ENCODE results near the gene ANXA11. TPM values are rescaled to one million over a fixed set of nuclear protein-coding genes. Genes with fewer than 3 reads are reported as not detected.

Gene ANXA11
- total and polyA plus RNA-seq, 2 of the 8 experiments (the other 6 are each of a cell fraction or from before 2014, with no cell fraction given), result 40.5 to 84.9 TPM

DNA sequence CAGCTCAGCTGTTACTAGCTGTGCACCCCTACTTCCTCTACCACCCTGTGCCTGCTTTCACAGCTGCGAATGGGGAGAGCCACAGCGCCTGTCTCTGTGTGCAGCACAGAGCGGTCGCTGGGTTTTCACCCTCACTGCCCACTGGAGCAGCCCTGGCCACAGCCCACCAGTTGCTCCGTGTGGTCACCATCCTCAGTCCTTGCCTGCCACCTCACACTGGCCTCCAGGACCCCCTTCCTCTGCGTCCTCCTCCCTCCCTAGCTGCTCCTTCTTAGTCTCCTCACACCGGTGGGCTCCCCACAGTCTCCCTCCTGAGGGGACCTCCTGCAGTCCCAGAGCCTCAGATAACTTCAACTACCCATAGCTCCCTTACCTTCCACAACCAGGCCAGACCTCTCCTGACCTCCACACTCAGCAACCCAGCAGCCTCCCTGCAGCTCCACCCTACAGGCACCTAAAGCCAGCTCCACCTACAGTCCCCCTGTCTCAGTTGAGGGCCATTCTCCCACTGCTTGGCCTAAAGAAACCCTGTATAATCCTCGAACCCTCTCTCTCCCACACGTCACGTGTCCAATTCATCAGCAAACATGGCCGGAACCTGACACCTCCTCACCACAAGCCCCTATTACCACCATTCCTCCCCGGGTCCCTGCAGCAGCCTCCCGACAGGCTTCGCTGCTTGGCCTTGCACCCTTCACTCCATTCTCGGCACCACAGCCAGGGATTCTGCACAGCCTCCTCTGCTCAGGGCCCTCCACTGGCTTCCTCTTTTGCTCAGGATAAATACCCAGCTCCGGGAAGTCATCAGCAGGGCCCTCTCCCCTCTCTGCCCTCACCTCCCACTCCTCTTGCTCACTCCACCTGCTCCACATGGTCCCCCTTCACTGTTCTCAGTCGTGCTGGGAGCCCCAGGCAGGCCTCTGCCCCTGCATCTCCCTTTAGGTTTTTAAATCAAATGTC is 44.7 kb downstream of the ANXA11 start (continued):
- TF ChIP-seq CTBP2 (IDR thresholded peaks at IDR 0.05; ENCODE audit: borderline replicate concordance, insufficient read depth, insufficient read length, low read length), result no peak
- TF ChIP-seq NANOG (IDR thresholded peaks at IDR 0.05; ENCODE audit: insufficient read depth, low read depth, low read length, poor library complexity, severe bottlenecking), result no peak
- no peak for TF ChIP-seq TEAD4 (IDR thresholded peaks at IDR 0.05; ENCODE audit: low read depth, low read length)
- TF ChIP-seq, protein P1, sequence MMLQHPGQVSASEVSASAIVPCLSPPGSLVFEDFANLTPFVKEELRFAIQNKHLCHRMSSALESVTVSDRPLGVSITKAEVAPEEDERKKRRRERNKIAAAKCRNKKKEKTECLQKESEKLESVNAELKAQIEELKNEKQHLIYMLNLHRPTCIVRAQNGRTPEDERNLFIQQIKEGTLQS (IDR thresholded peaks at IDR 0.05; ENCODE audit: insufficient read depth, low read depth, low read length), result no peak
- no peak for TF ChIP-seq YY1 (IDR thresholded peaks at IDR 0.05; ENCODE audit: low read depth, low read length)
- TF ChIP-seq, protein P2, sequence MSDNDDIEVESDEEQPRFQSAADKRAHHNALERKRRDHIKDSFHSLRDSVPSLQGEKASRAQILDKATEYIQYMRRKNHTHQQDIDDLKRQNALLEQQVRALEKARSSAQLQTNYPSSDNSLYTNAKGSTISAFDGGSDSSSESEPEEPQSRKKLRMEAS (IDR thresholded peaks at IDR 0.05), result no peak
- TF ChIP-seq, protein P3, sequence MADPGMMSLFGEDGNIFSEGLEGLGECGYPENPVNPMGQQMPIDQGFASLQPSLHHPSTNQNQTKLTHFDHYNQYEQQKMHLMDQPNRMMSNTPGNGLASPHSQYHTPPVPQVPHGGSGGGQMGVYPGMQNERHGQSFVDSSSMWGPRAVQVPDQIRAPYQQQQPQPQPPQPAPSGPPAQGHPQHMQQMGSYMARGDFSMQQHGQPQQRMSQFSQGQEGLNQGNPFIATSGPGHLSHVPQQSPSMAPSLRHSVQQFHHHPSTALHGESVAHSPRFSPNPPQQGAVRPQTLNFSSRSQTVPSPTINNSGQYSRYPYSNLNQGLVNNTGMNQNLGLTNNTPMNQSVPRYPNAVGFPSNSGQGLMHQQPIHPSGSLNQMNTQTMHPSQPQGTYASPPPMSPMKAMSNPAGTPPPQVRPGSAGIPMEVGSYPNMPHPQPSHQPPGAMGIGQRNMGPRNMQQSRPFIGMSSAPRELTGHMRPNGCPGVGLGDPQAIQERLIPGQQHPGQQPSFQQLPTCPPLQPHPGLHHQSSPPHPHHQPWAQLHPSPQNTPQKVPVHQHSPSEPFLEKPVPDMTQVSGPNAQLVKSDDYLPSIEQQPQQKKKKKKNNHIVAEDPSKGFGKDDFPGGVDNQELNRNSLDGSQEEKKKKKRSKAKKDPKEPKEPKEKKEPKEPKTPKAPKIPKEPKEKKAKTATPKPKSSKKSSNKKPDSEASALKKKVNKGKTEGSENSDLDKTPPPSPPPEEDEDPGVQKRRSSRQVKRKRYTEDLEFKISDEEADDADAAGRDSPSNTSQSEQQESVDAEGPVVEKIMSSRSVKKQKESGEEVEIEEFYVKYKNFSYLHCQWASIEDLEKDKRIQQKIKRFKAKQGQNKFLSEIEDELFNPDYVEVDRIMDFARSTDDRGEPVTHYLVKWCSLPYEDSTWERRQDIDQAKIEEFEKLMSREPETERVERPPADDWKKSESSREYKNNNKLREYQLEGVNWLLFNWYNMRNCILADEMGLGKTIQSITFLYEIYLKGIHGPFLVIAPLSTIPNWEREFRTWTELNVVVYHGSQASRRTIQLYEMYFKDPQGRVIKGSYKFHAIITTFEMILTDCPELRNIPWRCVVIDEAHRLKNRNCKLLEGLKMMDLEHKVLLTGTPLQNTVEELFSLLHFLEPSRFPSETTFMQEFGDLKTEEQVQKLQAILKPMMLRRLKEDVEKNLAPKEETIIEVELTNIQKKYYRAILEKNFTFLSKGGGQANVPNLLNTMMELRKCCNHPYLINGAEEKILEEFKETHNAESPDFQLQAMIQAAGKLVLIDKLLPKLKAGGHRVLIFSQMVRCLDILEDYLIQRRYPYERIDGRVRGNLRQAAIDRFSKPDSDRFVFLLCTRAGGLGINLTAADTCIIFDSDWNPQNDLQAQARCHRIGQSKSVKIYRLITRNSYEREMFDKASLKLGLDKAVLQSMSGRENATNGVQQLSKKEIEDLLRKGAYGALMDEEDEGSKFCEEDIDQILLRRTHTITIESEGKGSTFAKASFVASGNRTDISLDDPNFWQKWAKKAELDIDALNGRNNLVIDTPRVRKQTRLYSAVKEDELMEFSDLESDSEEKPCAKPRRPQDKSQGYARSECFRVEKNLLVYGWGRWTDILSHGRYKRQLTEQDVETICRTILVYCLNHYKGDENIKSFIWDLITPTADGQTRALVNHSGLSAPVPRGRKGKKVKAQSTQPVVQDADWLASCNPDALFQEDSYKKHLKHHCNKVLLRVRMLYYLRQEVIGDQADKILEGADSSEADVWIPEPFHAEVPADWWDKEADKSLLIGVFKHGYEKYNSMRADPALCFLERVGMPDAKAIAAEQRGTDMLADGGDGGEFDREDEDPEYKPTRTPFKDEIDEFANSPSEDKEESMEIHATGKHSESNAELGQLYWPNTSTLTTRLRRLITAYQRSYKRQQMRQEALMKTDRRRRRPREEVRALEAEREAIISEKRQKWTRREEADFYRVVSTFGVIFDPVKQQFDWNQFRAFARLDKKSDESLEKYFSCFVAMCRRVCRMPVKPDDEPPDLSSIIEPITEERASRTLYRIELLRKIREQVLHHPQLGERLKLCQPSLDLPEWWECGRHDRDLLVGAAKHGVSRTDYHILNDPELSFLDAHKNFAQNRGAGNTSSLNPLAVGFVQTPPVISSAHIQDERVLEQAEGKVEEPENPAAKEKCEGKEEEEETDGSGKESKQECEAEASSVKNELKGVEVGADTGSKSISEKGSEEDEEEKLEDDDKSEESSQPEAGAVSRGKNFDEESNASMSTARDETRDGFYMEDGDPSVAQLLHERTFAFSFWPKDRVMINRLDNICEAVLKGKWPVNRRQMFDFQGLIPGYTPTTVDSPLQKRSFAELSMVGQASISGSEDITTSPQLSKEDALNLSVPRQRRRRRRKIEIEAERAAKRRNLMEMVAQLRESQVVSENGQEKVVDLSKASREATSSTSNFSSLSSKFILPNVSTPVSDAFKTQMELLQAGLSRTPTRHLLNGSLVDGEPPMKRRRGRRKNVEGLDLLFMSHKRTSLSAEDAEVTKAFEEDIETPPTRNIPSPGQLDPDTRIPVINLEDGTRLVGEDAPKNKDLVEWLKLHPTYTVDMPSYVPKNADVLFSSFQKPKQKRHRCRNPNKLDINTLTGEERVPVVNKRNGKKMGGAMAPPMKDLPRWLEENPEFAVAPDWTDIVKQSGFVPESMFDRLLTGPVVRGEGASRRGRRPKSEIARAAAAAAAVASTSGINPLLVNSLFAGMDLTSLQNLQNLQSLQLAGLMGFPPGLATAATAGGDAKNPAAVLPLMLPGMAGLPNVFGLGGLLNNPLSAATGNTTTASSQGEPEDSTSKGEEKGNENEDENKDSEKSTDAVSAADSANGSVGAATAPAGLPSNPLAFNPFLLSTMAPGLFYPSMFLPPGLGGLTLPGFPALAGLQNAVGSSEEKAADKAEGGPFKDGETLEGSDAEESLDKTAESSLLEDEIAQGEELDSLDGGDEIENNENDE (IDR thresholded peaks at IDR 0.05; ENCODE audit: insufficient replicate concordance, low read length), result no peak
- TF ChIP-seq TAF7 (optimal IDR thresholded peaks at IDR 0.05; ENCODE audit: borderline replicate concordance, low read depth, low read length), result no peak
